NCI-H226 (cell line): ENCODE measurements around the gene MIER2.

ENCODE experiments used
- DNase-seq: peaks from one replicate; pipeline ENCODE4 v3.0.0-alpha.2; 2015

MIER2 gene

DNA sequence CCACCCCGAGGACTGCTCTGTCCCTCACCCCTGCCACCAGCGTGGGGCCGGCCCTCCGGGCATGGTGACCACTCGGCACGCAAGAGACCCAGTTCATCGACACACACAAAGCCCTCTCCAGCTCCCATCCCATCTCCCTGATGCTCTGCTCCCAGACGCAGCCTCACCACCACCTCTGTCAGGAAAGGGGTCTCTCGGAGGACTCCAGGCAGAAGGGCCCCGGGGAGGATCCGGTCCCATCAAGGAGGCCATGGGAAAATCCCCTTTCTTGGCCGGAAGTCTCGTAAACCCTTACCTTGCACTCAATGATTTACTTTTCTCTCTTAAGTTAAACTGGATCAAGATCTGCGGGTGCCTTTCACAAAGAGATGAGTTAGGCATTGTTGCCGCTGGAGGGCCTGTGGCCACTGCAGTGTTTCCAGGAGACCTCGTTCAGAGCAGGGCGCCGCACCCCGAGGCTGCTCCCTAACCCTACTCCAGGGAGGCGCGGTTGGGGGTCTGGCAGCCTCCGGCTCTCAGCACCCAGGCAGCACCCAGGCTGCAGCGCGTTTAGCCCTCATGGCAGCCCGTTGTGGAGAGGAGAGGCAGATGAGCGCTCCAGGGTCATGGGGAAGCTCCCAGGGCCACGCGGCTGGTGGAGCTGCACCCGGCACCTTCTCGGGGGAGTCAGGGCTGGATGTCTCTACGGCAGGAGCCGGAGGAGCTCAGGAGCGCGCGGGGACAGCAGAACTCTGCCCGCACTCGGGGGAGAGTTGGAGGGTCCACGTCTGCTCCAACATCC lies 33.4 kb upstream of the MIER2 start:
- DNase-seq = no peak

DNA sequence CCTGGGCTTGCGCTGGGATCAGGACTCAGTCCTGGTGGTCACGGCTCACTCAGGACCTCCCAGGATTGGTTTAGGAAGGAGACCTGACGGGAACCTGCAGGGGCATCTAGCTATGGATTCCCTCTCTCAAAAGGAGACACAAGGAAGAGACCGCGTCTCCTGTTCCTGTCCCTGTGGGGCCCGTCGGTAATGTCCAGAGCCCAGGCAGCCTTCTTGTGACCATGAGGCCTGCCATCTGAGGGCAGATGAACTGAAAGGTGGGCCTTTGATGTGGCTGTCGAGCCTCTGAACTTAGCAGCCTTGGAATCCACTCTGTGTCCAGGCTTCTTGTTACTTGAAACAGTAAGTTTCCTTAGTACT lies 31.5 kb upstream of the MIER2 start:
- DNase-seq = no peak

DNA sequence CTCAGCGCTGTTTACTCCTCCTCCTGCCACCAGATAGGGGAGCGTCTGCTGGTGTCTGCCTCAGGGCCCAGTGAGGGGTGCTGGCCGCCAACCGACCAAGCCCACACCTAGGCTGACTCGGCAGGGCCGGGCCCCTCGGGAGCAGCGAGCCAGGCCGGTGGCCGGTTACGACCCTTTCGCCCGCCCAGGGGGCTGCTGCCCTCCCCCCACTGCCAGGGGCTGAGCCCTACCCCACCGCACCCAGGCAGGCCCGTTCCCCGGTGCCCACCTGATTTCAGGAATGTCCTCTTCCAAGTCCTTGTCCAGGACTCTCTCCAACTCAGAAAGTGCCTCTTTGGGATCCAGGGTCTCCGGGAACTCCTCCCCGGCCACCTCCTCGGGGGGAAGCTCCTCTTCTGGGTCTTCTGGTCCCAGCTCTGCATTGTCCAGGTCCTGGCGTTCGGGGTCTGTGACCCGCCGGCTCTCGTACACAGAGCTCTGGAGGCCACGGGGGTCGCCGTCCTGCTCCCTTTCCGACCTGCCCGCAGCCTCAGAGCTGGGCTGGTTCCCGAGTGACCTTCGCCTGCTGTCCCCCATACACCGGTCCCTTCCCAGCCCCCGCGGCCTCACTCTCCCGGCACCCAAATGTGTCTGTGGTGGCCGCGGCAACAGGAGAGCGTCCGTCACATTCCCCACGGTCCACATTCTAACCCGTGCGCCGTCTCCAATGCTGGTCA lies 31.0 kb upstream of the MIER2 start:
- DNase-seq = no peak

DNA sequence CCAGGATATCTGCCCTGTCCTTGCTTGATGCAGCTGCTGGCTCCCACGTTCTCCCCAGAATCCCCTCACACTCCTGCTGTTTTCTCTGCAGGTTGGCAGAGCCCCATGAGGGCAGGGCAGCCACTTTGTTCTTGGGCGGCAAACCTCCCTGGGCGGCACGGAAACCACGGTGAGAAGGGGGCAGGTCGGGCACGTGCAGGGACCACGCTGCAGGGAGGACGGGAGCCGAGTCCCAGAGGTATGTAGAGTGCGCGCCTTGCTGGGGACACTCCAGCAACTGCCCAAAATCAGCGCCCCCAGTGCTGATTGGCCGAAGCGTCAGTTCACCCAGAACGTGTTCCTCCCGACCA lies 30.3 kb upstream of the MIER2 start:
- DNase-seq = no peak

DNA sequence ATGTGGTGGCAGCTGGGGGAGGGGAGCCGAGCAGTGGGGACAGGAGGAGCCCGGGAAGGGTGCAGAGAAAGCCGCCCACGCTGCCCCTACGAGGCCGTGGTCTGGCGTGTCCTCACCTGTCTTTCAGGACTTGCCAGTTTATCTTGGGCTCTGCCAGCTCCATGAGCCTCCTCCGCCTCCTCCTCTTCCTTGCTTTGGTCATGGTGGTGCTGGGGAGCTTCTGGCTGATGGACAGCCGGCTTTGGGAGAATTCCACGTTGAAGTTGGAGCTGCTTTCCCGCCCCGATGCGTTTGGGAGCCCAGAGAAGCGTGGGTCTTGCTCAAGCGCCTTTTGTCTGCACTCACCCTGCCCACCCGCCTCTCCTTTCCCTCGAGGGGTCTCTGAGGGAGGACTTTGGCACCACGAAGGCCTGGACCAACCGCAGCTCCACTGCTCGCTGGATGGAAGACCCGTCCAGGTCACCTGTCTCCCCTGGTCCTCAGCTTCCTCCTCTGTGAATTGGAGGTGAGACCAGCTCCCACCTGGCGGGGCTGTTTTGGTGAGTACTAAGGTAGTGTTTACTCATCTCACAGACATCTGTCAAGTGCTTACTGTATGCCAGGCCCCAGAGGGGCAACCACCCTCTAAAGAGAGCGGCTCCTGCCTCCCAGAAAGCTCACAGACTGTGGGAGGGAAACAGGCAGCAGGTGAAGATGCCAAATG lies 29.7 kb upstream of the MIER2 start:
- no peak for DNase-seq

DNA sequence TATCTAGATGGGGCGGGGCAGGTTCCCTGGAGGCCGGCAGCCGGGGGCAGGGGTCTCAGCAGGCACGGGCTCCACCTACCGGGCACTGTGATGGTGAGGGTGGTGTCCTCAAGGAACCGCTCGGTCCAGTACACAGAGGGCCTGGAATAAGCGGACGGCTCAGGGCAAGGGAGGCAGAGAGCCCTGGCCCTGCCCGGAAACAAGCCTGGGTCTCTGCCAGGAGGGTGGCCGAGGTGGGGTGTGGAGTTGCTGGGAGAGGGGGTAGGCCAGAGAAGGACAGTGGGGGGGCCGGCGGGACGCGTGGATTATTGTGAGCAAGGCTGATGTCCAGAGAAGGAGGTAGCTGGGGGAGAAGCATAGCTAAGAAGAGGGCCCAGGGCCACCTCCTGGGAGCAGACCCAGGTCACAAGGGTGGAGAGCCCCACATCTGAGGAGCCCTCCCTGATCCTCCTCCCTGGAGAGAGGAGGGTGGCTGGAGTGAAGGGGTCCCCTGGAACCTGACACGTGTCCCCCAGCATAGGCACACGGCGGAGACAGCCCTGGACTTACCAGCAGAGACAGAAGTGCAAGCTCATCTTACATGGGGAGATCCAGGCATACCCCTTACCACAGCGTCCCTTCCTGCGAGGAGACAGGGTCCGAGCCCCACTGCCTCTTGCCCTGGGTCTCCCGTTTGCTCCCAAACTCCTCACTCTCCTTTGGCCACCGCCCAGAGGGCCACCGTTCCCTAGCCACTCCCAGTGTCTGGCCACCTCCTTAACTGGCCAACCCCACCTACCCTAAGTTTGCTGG lies 29.0 kb upstream of the MIER2 start:
- no peak for DNase-seq

DNA sequence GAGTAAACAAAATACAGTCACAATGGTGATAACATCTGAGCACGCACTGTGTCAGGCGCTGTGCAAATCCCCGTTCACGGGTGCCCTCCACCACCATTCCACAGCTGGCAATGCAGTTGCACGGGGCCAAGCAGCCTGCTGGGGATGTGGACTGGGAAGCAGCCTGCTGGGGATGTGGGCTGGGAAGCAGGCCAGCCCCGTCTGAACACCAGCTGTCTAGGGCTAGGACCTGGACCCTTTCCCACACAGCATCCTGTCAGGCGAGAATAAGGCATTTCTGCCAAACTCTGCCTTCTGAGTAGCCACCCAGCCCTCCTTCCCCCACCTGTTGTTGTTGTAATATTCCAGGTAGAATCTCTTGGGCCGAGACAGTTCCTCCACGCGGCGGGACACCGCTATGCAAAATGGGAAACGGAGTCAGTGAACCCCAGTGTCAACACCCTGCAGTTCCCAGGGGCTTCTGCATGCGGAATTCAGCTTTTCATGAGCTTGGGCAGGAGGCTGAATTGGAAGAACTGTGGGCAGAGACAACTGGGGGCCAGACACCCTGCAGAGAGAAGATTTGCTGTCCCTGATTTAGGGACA lies 27.8 kb upstream of the MIER2 start:
- DNase-seq = no peak

DNA sequence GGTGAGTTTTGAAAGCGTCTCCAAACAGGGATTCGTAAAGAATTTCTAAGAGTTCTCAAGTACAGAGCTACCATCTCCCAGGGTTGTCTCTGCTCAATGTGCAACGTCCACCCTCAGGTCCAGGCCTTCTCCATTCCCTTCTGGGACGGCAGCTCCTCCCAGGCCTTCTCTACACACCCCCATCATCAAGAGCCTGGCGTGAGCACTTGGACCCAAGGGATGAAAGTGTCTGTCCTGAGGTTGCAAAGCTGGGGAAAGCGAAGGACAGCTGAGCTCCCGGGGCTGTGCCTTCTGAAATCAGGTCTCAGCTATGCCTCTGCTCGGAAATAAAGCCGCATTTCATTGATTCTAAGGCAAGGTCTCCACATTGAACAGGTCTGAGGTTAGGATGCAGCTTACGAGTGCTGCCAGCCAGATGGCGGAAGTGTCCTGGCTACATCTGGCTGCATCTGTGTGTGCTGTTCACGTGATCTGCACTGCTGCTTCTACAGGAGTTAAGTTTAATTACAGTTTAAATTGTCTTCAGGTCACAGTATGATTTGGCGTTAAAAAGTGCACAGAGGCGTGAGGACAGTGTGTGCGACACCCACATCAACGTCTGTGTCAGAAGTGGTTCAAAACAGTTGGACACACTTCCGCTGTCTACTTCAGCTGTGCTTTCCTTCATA lies 27.0 kb upstream of the MIER2 start:
- no peak for DNase-seq

DNA sequence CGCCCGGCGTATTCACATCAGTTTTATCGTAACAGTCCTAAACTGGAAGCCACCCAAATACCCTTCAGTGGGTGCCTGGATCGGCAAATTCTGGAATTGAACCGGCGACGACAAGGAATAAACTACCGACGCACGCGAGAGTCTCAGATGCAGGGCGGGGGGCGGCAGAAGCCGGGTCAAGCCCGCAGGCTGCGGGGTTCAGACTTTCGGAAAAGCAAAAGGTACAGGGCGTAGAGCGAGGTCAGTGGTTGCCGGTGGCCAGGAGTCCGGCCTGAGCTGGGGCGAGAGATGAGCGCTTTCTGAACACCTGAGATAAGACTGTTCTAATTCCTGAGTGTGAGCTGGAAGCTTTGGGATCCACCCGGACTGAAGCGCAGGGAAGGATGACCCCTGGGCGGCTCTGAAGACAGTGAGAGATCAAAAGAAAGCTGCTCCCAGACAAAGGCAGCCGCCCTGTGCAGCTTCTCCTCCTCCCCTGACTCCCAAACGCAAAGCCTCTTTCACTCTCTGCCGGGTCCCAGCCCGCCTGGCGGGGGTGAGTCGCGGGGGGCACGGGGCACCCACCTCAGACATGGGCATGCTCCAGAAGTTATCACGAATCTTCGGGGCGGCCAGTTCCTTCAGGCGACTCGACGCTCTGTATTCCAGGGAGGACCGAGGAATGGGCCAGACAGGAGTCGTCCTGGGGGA lies 26.2 kb upstream of the MIER2 start:
- DNase-seq = no peak

DNA sequence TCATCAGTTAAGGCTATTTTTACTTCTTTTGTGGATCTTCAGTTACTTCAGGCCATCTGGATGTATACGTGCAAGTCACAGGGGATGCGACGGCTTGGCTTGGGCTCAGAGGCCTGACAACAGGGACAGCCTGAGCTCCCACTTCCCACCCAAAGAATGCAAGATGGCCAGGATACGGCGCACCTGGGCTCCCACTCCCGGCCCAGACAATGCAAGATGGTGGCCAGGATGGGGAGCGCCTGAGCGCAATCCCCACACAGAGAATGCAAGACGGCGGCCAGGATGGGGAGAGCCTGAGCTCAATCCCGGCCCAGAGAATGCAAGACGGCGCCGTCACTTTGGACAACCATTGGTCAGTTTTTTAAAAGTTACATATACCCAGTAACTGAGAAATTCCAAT lies 25.3 kb upstream of the MIER2 start:
- no peak for DNase-seq

DNA sequence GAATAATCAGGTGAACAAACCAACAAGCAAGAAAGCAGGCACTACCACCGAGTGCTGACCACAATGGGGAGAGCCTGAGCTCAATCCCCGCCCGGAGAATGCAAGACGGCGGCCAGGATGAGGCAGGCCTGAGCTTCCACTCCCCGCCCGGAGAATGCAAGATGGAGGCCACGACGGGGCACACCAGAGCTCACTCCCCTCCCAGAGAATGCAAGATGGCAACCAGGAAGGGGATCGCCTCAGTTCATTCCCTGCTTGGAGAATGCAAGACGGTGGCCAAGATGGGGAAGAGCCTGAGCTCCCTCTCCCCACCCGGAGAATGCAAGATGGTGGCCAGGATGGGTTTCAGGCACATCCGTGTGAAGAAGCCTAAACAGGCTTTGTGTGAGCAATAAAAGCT lies 24.7 kb upstream of the MIER2 start:
- DNase-seq = no peak

DNA sequence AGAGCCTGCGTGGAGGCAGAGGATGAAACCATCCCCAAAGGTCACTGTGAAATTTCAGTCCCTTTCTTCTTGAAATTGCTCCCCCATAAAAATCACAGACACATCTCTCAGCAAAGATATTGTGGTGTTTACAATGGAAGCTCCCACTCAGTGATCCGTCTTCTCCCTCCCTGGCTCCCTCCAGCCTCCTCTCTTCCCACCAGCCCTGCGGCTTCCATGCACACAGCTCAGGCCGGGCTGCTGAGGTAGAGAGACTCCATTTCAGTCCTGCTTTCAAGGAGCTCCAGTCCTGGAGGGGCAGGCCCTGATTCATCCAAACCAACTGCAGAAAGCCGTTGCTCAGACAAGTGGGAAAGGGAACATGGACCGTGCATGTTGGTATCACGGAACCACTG lies 24.0 kb upstream of the MIER2 start:
- DNase-seq = no peak

DNA sequence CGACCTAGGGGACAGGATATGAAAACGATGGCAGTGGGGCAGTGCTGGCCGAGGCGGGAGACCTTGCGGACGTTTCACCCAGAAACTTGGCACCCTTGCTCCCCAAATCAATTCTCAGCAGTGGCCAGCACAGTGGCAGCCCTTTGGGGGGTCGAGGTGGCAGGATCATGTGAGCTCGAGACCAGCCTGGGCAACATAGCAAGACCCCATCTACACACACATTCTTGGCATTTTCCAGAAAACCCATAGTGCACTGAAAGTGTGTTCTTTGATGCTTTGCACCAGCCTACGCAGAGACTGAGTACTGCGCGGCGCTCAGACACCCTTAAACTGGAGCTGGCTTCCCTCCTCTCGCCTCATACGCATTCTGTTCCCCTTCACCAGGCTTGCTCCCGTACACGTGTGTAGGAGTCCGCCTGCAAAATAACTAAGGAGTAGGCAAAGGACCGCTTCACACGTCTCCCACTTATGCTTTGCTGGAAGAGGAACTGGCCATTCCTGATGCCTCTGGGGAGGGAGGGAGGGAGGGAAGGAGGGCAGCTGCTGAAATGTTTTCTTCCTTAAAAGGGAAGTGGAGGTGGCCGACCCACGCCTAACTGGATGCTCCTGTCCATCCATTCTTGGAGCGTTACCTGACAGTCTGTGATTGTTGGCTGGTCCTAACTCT lies 23.5 kb upstream of the MIER2 start:
- no peak for DNase-seq

DNA sequence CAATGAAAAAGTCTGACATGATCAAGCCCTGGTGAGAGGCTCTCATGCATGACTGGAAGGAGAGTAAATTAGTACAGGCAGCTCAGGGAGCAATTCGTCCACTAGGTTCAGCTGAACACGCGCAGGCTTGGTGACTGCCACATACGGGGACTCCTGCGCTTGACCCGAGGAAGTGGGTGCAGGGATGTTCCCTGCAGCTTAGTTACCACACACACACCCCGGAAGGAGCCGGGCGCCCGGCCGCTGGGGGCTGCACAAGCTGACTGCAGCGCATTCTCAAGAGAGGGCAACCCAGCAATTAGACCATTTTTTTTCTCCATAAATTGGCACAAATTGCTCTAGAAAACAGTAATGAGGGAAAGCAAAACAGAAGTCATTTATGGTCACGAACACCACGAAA lies 23.0 kb upstream of the MIER2 start:
- DNase-seq = no peak

DNA sequence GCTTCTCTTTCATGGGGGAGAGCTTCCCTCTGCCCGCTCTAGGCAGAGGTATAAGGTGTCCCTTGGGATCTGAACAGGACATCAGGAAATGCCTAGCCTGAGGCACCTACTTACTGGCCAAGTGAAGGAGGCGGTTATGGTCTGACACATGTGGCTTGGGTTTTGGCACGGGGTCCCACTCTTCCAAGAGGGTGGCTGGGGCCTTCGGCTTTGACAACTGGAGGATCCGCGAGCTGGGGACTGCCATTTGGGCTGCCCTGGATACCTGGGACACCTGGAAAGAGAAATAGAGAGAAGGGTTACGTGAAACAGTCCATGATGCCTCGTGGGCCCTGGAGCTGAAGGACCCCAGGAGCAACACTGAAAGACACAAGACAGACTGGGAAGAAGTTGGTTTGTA lies 22.4 kb upstream of the MIER2 start:
- DNase-seq = no peak

DNA sequence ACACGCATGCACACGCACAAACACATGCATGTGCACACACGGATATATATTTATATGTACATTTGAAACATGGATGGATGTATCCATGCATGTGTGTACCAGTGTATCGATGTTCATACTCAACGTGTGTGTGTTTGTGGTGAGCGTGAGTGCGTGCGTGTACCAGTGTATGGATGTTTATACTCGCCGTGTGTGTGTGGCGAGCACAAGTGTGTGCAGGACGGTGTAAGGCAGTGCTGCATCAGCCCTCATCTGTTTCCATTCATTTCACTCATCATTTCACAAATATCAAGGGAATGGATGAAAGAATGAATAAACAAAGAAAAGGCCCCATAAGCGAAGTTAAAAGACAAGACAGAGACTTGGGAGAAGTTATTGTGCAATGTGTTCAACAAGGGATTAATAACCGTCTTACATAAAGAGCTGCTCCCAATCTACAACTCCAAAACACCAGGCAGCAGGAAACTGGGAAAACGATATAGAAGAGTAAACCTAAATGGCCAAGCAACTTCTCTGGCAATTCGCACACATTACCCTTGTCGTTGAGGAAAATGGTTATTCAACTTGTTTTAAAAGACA lies 21.7 kb upstream of the MIER2 start:
- DNase-seq = no peak

DNA sequence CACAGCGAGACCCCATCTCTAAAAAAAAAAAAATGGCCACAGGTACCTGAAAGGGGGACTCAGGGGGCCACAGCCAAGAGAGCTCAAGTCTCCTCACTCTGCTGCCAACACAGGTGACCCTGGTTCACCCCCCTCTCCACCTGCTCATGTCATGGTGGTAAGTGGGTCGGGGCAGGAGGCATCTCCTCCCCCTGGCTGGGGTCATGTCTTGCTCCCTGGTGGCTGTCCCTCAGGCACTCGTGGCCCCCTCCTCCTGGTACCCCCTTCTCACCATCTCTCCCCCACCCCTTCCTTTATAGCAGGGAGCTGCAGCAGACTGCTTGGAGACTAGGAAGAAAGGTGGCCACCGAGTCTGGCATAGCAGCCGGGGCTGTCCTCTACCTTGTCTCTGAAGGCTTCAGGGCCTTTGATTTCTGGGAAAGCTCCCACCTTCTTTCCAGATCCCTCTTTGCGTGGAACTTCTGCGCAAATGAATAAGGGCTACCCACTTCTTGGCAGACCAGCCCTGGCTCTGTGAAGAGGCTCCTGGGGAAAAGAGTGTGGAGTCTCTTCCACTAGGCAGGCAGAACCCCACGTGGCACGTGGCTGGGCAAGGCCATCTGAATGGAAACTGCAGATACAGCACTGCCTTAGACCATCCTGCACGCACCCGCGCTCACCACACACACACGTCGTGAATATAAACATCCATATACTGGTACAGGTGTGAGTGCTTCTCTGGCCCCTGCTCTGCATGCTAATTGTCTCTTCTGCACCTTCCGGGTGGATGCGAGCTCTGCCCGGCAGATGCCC lies 20.1 kb upstream of the MIER2 start:
- no peak for DNase-seq

DNA sequence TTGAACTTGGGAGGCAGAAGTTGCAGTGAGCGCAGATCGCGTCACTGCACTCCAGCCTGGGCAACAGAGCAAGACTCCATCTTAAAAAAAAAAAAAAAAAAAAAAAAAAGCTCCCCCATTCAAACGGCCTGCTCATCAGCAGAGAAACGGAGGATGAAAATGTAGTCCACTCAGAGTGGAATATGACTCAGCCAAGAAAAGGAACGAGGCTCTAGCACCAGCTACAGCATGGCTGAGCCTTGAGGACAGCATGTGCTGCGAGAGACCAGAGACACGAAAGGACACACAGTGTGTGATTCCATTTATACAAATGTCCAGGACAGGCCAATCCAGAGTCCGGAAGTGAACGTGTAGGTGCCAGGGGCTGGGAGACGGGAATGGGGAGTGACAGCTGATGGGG lies 18.1 kb upstream of the MIER2 start:
- DNase-seq = no peak

DNA sequence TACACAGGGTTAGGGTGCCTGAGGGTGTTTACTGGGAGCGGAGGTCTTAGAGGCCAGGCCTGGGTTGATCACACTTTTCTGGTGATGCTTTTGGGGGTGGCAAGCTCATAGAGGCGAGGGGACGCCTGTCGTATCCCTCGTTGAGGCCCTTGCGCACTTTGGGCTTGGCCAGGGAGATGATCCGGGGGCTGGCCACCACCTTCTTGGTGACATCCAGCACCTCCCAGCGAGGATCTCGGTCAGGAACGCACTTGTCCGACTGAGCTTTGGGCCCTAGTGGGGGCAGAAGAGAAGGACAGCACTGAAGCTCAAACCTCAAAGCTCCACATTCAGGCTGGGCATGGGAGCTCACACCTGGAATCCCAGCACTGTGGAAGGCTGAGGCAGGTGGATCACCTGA lies 17.6 kb upstream of the MIER2 start:
- DNase-seq = no peak

DNA sequence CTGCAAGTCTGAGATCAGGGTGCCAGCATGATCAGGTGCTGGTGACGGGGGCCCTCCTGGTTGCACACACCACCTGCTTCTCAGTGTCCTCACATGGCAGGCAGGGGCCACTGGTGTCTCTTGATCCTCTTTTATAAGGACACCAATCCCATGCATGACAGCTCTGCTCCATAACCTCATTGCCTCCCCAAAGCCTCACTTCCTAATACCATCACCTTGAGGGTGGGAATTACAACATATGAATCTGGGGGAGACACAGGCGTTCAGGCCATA lies 15.0 kb upstream of the MIER2 start:
- DNase-seq = no peak
